ENCODE measurements around the gene SRRM4.

SRRM4 gene

DNA sequence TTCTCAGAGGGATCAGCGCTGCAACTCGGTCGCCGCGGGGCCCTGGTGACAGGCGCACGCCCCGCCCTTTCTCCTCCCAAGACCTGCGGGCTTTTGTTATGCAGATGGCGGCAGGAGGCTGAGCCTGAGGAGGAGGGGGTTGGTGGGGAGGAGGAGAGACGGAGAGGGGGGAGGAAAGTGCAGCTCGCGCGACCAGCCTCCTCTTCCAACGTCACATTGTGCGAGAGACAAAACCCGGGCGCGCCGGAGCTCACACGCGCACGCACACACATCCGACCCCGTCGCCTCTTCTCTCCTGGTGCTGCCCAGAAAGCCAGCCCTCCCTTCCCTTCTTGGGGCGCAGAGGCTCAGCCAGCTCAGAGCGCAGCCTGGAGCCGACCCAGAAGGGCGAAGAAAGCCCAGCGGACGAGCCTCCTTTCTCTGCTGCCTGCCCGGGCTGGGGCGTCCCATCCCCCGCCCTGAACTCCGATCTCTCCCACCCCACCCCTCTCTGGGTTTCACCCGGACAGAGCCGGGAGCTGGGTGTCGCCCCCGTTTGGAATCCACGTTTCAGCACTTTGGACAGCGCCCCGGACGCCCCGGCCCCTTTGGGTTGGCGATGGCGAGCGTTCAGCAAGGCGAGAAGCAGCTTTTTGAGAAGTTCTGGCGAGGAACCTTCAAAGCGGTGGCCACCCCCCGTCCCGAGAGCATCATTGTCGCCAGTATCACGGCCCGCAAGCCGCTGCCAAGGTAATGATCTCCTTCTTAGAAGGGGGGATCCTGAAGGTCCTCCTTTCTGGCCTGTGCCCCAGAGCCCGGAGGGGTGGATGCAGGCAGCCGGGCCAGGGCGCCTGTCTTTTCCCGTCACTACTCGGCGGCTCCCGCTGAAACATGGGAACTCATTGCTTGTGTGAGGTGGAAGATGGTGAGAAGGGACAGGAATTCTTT lies at the start of gene SRRM4:
SRRM4 (plus strand) TSS at position 257 of the 927 bp plus-strand sequence; CDS start at position 599, 342 bp downstream.
- Histone ChIP-seq H3K27me3 (ENCODE audit: insufficient read depth, low read length) (peaks cover 40% of the 10 kb centered on the region), H3K27ac (ENCODE audit: low read depth, low read length) (no peak within 1 kb of the TSS), H3K36me3 (ENCODE audit: insufficient read depth, low read length) (no peaks in the 10 kb centered on the region), H3K4me1 (ENCODE audit: control insufficient read depth, insufficient read depth, low read length, unreplicated experiment) (no peaks in the 10 kb centered on the region), H3K4me3 (ENCODE audit: low read depth, low read length) (no peak within 1 kb of the TSS), H3K79me2 (ENCODE audit: control insufficient read depth, insufficient read depth, low read length, unreplicated experiment) (no peaks in the 10 kb centered on the region), H2AFZ (ENCODE audit: low read length, unreplicated experiment) (no peak within 1 kb of the TSS)

DNA sequence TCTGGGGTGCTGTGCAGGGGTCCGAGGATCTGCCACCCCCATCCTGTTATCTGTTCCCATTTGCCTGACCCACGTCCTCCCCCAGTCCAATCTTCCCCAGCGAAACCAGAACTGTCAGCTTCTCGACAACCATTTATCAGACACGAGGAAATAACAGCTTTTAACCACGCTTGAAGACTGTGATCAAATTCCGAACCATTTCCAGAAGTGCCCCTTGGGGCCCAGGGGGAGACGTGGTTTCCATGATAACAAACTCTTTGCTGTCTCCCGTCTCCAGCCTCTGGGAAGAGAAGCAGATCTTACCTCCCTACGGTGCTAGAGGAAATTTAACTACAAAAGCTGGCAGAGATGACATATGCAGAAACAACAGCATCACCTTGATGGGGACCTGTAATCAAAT lies 35.1 kb upstream of the SRRM4 start:
- Histone ChIP-seq H3K4me1 (ENCODE audit: control insufficient read depth, insufficient read depth, low read length, unreplicated experiment) (no peaks in the 10 kb centered on the region), H3K4me3 (ENCODE audit: low read depth, low read length) (no peak overlapping the region), H2AFZ (ENCODE audit: low read length, unreplicated experiment) (no peak overlapping the region), H3K27ac (ENCODE audit: low read depth, low read length) (no peak overlapping the region), H3K27me3 (ENCODE audit: insufficient read depth, low read length) (no peaks in the 10 kb centered on the region), H3K36me3 (ENCODE audit: insufficient read depth, low read length) (no peaks in the 10 kb centered on the region), H3K79me2 (ENCODE audit: control insufficient read depth, insufficient read depth, low read length, unreplicated experiment) (no peaks in the 10 kb centered on the region)

- H3K27ac ChIP-seq (ENCODE audit: low read depth, low read length): no peak overlapping the region
- no peak overlapping the region for H2AFZ ChIP-seq (ENCODE audit: low read length, unreplicated experiment)
- H3K36me3 ChIP-seq (ENCODE audit: insufficient read depth, low read length): no peaks in the 10 kb centered on the region
- H3K4me1 ChIP-seq (ENCODE audit: control insufficient read depth, insufficient read depth, low read length, unreplicated experiment): no peaks in the 10 kb centered on the region
- H3K4me3 ChIP-seq (ENCODE audit: low read depth, low read length): no peak overlapping the region
- no peaks in the 10 kb centered on the region for H3K27me3 ChIP-seq (ENCODE audit: insufficient read depth, low read length)
- H3K79me2 ChIP-seq (ENCODE audit: control insufficient read depth, insufficient read depth, low read length, unreplicated experiment): no peaks in the 10 kb centered on the region
These were observed 22.8 kb upstream of the SRRM4 start for GRCh38 chr12:118958520-118958919.

DNA sequence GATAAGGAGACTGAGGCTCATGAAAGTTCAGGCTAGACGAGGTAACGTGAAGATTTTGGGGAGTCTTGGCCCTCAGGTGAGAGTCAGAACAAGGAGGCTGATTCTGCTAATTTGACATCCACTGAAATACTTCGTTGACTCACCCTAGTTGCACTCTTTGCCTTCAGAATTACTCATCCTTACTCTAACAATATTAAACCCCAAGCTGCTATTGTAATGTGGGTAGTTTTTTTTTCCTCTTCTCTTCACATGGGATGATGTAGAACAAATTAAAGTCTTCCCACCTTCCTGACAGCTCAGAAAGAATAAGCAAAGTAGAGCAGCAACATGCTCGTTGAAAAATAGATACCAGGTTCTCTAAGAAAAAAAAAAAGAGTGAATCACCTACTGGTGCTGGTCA lies 22.0 kb upstream of the SRRM4 start:
- Histone ChIP-seq H3K36me3 (ENCODE audit: insufficient read depth, low read length) (no peaks in the 10 kb centered on the region), H3K4me1 (ENCODE audit: control insufficient read depth, insufficient read depth, low read length, unreplicated experiment) (no peaks in the 10 kb centered on the region), H2AFZ (ENCODE audit: low read length, unreplicated experiment) (no peak overlapping the region), H3K79me2 (ENCODE audit: control insufficient read depth, insufficient read depth, low read length, unreplicated experiment) (no peaks in the 10 kb centered on the region), H3K27me3 (ENCODE audit: insufficient read depth, low read length) (no peaks in the 10 kb centered on the region), H3K27ac (ENCODE audit: low read depth, low read length) (no peak overlapping the region), H3K4me3 (ENCODE audit: low read depth, low read length) (no peak overlapping the region)

DNA sequence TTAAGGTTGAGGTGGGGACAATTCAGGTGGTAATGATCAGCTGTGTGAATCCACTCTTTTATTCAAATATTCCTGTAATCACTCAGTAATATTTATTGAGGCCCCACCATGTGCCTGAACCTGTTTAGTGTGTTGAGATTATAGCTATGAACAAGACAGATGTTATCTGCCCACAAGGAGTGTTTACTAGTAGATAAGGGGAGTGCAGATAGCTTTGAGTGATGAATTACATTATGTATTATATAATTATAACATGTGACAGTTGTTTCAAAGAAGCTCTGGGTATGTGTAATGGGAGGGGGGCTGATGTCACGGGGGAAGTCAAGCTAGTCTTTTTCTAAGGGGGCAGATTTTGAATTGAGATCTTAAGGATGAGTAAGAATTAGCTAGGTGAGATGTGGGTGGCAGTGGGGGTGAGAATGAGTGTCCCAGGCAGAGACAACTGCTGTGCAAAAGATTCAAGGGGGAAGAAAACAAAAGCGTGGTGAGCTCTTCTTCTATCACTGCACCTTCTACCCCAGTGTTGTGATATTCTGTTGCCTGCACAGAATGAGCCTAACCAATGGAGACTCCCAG lies 21.3 kb upstream of the SRRM4 start:
- Histone ChIP-seq H2AFZ (ENCODE audit: low read length, unreplicated experiment) (no peak overlapping the region), H3K4me1 (ENCODE audit: control insufficient read depth, insufficient read depth, low read length, unreplicated experiment) (no peaks in the 10 kb centered on the region), H3K27me3 (ENCODE audit: insufficient read depth, low read length) (no peaks in the 10 kb centered on the region), H3K36me3 (ENCODE audit: insufficient read depth, low read length) (no peaks in the 10 kb centered on the region), H3K27ac (ENCODE audit: low read depth, low read length) (no peak overlapping the region), H3K79me2 (ENCODE audit: control insufficient read depth, insufficient read depth, low read length, unreplicated experiment) (no peaks in the 10 kb centered on the region), H3K4me3 (ENCODE audit: low read depth, low read length) (no peak overlapping the region)

DNA sequence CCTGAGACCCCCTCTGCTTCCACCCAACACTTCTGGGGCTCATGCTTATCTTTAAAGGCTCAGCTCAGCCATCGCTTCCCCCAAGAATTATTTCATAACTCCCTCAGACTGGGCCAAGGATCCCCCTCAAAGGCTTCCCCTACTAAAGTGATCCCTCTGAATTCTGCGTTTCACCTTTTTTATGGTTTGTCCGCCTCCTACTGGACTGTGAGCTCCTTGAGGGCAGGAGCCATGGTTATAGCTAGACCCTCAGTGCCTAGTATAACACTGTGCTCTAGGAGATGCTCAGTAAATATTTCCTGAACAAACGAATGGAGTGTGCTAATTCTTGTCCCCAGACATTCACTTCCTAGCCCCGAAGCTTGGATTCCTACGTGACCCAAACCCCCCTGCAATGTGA lies 20.5 kb upstream of the SRRM4 start:
- Histone ChIP-seq H3K4me1 (ENCODE audit: control insufficient read depth, insufficient read depth, low read length, unreplicated experiment) (no peaks in the 10 kb centered on the region), H3K79me2 (ENCODE audit: control insufficient read depth, insufficient read depth, low read length, unreplicated experiment) (no peaks in the 10 kb centered on the region), H3K27ac (ENCODE audit: low read depth, low read length) (no peak overlapping the region), H3K27me3 (ENCODE audit: insufficient read depth, low read length) (no peaks in the 10 kb centered on the region), H3K4me3 (ENCODE audit: low read depth, low read length) (no peak overlapping the region), H2AFZ (ENCODE audit: low read length, unreplicated experiment) (no peak overlapping the region), H3K36me3 (ENCODE audit: insufficient read depth, low read length) (no peaks in the 10 kb centered on the region)

DNA sequence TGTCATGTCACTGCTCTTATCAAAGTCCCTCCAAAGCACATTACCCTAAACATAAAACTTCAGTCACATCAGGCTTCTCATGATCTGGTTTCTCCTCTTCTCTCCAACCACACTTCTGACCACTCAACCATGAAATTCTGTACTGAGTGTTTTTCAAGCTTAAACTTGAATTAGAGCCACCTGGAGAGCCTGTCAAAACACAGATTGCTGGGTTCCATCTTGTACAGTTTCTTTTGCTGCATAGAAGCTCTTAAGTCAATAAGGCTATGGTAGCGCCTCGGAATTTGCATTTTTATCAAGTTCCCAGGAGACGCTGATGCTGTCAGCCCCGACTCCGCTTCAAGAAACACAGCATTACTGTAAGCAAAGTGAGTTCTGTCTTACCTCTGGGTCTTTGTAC lies 16.4 kb upstream of the SRRM4 start:
- no peaks in the 10 kb centered on the region for H3K79me2 ChIP-seq (ENCODE audit: control insufficient read depth, insufficient read depth, low read length, unreplicated experiment)

DNA sequence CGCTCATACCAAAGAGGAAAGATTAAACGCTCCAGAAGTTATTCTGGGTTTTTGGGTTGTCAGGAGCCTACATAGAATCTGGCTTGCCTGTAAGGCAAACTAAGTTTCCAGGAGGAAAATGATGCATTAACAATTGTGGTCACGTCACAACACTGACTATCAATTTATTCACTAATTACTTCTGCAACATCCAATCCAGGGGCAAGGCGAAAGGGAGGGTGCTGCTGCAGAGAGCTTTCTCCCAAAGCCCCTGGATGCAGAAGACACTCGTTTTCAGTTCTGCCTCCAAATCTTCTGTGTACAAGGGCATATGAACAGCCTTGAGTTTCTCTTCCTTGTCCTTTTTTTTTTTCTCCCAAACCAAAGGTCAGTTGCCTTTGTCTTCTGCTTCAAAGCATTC lies 10.5 kb upstream of the SRRM4 start:
- Histone ChIP-seq H3K4me3 (ENCODE audit: low read depth, low read length) (no peak overlapping the region), H3K27me3 (ENCODE audit: insufficient read depth, low read length) (no peaks in the 10 kb centered on the region), H3K4me1 (ENCODE audit: control insufficient read depth, insufficient read depth, low read length, unreplicated experiment) (no peaks in the 10 kb centered on the region), H3K36me3 (ENCODE audit: insufficient read depth, low read length) (no peaks in the 10 kb centered on the region), H2AFZ (ENCODE audit: low read length, unreplicated experiment) (no peak overlapping the region), H3K27ac (ENCODE audit: low read depth, low read length) (no peak overlapping the region), H3K79me2 (ENCODE audit: control insufficient read depth, insufficient read depth, low read length, unreplicated experiment) (no peaks in the 10 kb centered on the region)

More for the DNA sequence above, 16.4 kb upstream of the SRRM4 start:
- H2AFZ ChIP-seq (ENCODE audit: low read length, unreplicated experiment): no peak overlapping the region
- H3K4me1 ChIP-seq (ENCODE audit: control insufficient read depth, insufficient read depth, low read length, unreplicated experiment): no peaks in the 10 kb centered on the region
- no peak overlapping the region for H3K27ac ChIP-seq (ENCODE audit: low read depth, low read length)
- H3K4me3 ChIP-seq (ENCODE audit: low read depth, low read length): no peak overlapping the region
- H3K36me3 ChIP-seq (ENCODE audit: insufficient read depth, low read length): no peaks in the 10 kb centered on the region
- no peaks in the 10 kb centered on the region for H3K27me3 ChIP-seq (ENCODE audit: insufficient read depth, low read length)

GRCh38 chr12:118972982-118973381 lies 8.4 kb upstream of the SRRM4 start:
- no peaks in the 10 kb centered on the region for H3K36me3 ChIP-seq (ENCODE audit: insufficient read depth, low read length)
- no peaks in the 10 kb centered on the region for H3K27me3 ChIP-seq (ENCODE audit: insufficient read depth, low read length)
- H3K4me3 ChIP-seq (ENCODE audit: low read depth, low read length): no peak overlapping the region
- H3K27ac ChIP-seq (ENCODE audit: low read depth, low read length): no peak overlapping the region
- no peak overlapping the region for H2AFZ ChIP-seq (ENCODE audit: low read length, unreplicated experiment)
- no peaks in the 10 kb centered on the region for H3K79me2 ChIP-seq (ENCODE audit: control insufficient read depth, insufficient read depth, low read length, unreplicated experiment)
- no peaks in the 10 kb centered on the region for H3K4me1 ChIP-seq (ENCODE audit: control insufficient read depth, insufficient read depth, low read length, unreplicated experiment)

- no peak overlapping the region for H2AFZ ChIP-seq (ENCODE audit: low read length, unreplicated experiment)
- H3K4me1 ChIP-seq (ENCODE audit: control insufficient read depth, insufficient read depth, low read length, unreplicated experiment): no peaks in the 10 kb centered on the region
- H3K36me3 ChIP-seq (ENCODE audit: insufficient read depth, low read length): no peaks in the 10 kb centered on the region
- H3K79me2 ChIP-seq (ENCODE audit: control insufficient read depth, insufficient read depth, low read length, unreplicated experiment): no peaks in the 10 kb centered on the region
- no peak overlapping the region for H3K4me3 ChIP-seq (ENCODE audit: low read depth, low read length)
- H3K27me3 ChIP-seq (ENCODE audit: insufficient read depth, low read length): peaks cover 40% of the 10 kb centered on the region
- H3K27ac ChIP-seq (ENCODE audit: low read depth, low read length): no peak overlapping the region
These were observed 1.5 kb upstream of the SRRM4 start for GRCh38 chr12:118979763-118980406.

All from ACC112 (cell line).